Activated naive CD4-positive, alpha-beta T cell treated with anti-CD3 and anti-CD28 coated beads, Interleukin-2, amount 50 U/mL, for 24 hours (primary cell): Measurements from ENCODE around the gene DNM1.

Experiments
- H3K27ac Mint-ChIP-seq: one replicate; pipeline ENCODE4 v1.8.0; 2021; ENCODE audit warnings: mild to moderate bottlenecking, mixed read lengths
- H3K27me3 Mint-ChIP-seq: one replicate; pipeline ENCODE4 v1.8.0; 2021; ENCODE audit warnings: mixed read lengths
- H3K36me3 Mint-ChIP-seq: one replicate; pipeline ENCODE4 v1.8.0; 2021; ENCODE audit warnings: mixed read lengths
- H3K4me1 Mint-ChIP-seq: one replicate; pipeline ENCODE4 v1.8.0; 2021; ENCODE audit warnings: mixed read lengths
- H3K4me3 Mint-ChIP-seq: one replicate; pipeline ENCODE4 v1.8.0; 2021; ENCODE audit warnings: mild to moderate bottlenecking, mixed read lengths
- H3K9me3 Mint-ChIP-seq: one replicate; pipeline ENCODE4 v1.8.0; 2021; ENCODE audit warnings: mixed read lengths

Gene DNM1

GRCh38 chr9:128203024-128203706, at the start of gene DNM1:
Gene DNM1 (plus strand): TSS chr9:128203379. CDS start chr9:128203471, 92 bp downstream.
- Mint-ChIP-seq H3K4me3 (peak within 1 kb of the TSS; percentile 71), H3K27me3 (peaks cover 3% of the 10 kb centered on the region), H3K9me3 (no peaks in the 10 kb centered on the region), H3K27ac (peak within 1 kb of the TSS; percentile 52), H3K4me1 (peaks cover 12% of the 10 kb centered on the region), H3K36me3 (no peaks in the 10 kb centered on the region)

- H3K27ac Mint-ChIP-seq = no peak overlapping the region
- H3K4me3 Mint-ChIP-seq = no peak overlapping the region
- H3K27me3 Mint-ChIP-seq = no peaks in the 10 kb centered on the region
- no peaks in the 10 kb centered on the region for H3K9me3 Mint-ChIP-seq
- H3K4me1 Mint-ChIP-seq = peaks cover under 1% of the 10 kb centered on the region
- no peaks in the 10 kb centered on the region for H3K36me3 Mint-ChIP-seq
Observed at GRCh38 chr9:128153947-128154695, 49.1 kb upstream of the DNM1 start.

- H3K27ac Mint-ChIP-seq = no peak overlapping the region
- H3K9me3 Mint-ChIP-seq = no peaks in the 10 kb centered on the region
- no peak overlapping the region for H3K4me3 Mint-ChIP-seq
- H3K36me3 Mint-ChIP-seq = no peaks in the 10 kb centered on the region
- peaks cover 6% of the 10 kb centered on the region for H3K4me1 Mint-ChIP-seq
- no peaks in the 10 kb centered on the region for H3K27me3 Mint-ChIP-seq
Observed at GRCh38 chr9:128155736-128156500, 47.3 kb upstream of the DNM1 start.

GRCh38 chr9:128159522-128159783, 43.7 kb upstream of the DNM1 start:
- H3K9me3 Mint-ChIP-seq = no peaks in the 10 kb centered on the region
- peaks cover 21% of the 10 kb centered on the region for H3K4me1 Mint-ChIP-seq
- peak overlapping the region; percentile 88 for H3K27ac Mint-ChIP-seq
- peaks cover 2% of the 10 kb centered on the region for H3K36me3 Mint-ChIP-seq
- H3K27me3 Mint-ChIP-seq = no peaks in the 10 kb centered on the region
- peak overlapping the region; percentile 79 for H3K4me3 Mint-ChIP-seq

- Mint-ChIP-seq H3K9me3 (no peaks in the 10 kb centered on the region), H3K27me3 (no peaks in the 10 kb centered on the region), H3K4me1 (peaks cover 21% of the 10 kb centered on the region), H3K27ac (peak within 1 kb of the TSS; percentile 88), H3K36me3 (peaks cover 2% of the 10 kb centered on the region), H3K4me3 (peak within 1 kb of the TSS; percentile 80)
Observed at GRCh38 chr9:128159784-128160602, 43.2 kb upstream of the DNM1 start, which contains the start of gene BBLN. Gene BBLN (plus strand): TSS chr9:128160265. CDS start chr9:128160408, 143 bp downstream.

GRCh38 chr9:128160603-128160987, 42.6 kb upstream of the DNM1 start:
- no peak overlapping the region for H3K27ac Mint-ChIP-seq
- H3K27me3 Mint-ChIP-seq = no peaks in the 10 kb centered on the region
- peaks cover 21% of the 10 kb centered on the region for H3K4me1 Mint-ChIP-seq
- peaks cover 2% of the 10 kb centered on the region for H3K36me3 Mint-ChIP-seq
- H3K4me3 Mint-ChIP-seq = peak overlapping the region; percentile 80
- H3K9me3 Mint-ChIP-seq = no peaks in the 10 kb centered on the region

GRCh38 chr9:128161215-128161902, 41.8 kb upstream of the DNM1 start:
- peaks cover 2% of the 10 kb centered on the region for H3K36me3 Mint-ChIP-seq
- H3K27me3 Mint-ChIP-seq = no peaks in the 10 kb centered on the region
- H3K9me3 Mint-ChIP-seq = no peaks in the 10 kb centered on the region
- peaks cover 21% of the 10 kb centered on the region for H3K4me1 Mint-ChIP-seq
- H3K27ac Mint-ChIP-seq = no peak overlapping the region
- H3K4me3 Mint-ChIP-seq = peak overlapping the region; percentile 80

- Mint-ChIP-seq H3K27ac (peak overlapping the region; percentile 80), H3K4me3 (peak overlapping the region; percentile 54), H3K9me3 (no peaks in the 10 kb centered on the region), H3K27me3 (no peaks in the 10 kb centered on the region), H3K36me3 (peaks cover 5% of the 10 kb centered on the region), H3K4me1 (peaks cover 21% of the 10 kb centered on the region)
Observed at GRCh38 chr9:128162215-128163026, 40.8 kb upstream of the DNM1 start.

GRCh38 chr9:128163027-128163515, 40.1 kb upstream of the DNM1 start:
- no peak overlapping the region for H3K27ac Mint-ChIP-seq
- H3K27me3 Mint-ChIP-seq = no peaks in the 10 kb centered on the region
- peaks cover 5% of the 10 kb centered on the region for H3K36me3 Mint-ChIP-seq
- no peak overlapping the region for H3K4me3 Mint-ChIP-seq
- peaks cover 21% of the 10 kb centered on the region for H3K4me1 Mint-ChIP-seq
- no peaks in the 10 kb centered on the region for H3K9me3 Mint-ChIP-seq

GRCh38 chr9:128163523-128164306, 39.5 kb upstream of the DNM1 start:
- H3K27ac Mint-ChIP-seq = no peak overlapping the region
- H3K27me3 Mint-ChIP-seq = no peaks in the 10 kb centered on the region
- H3K36me3 Mint-ChIP-seq = peaks cover 8% of the 10 kb centered on the region
- H3K4me3 Mint-ChIP-seq = no peak overlapping the region
- no peaks in the 10 kb centered on the region for H3K9me3 Mint-ChIP-seq
- H3K4me1 Mint-ChIP-seq = peaks cover 21% of the 10 kb centered on the region

- Mint-ChIP-seq H3K36me3 (peaks cover 9% of the 10 kb centered on the region), H3K4me3 (no peak overlapping the region), H3K9me3 (no peaks in the 10 kb centered on the region), H3K27me3 (no peaks in the 10 kb centered on the region), H3K4me1 (peaks cover 18% of the 10 kb centered on the region), H3K27ac (no peak overlapping the region)
Observed at GRCh38 chr9:128164307-128164885, 38.8 kb upstream of the DNM1 start.

- H3K27me3 Mint-ChIP-seq = no peaks in the 10 kb centered on the region
- no peak overlapping the region for H3K27ac Mint-ChIP-seq
- peaks cover 9% of the 10 kb centered on the region for H3K36me3 Mint-ChIP-seq
- H3K4me3 Mint-ChIP-seq = no peak overlapping the region
- peaks cover 13% of the 10 kb centered on the region for H3K4me1 Mint-ChIP-seq
- H3K9me3 Mint-ChIP-seq = no peaks in the 10 kb centered on the region
Observed at GRCh38 chr9:128166169-128166568, 37.0 kb upstream of the DNM1 start.

GRCh38 chr9:128167209-128167608, 36.0 kb upstream of the DNM1 start:
- Mint-ChIP-seq H3K27ac (no peak overlapping the region), H3K27me3 (no peaks in the 10 kb centered on the region), H3K36me3 (peaks cover 8% of the 10 kb centered on the region), H3K4me3 (no peak overlapping the region), H3K9me3 (no peaks in the 10 kb centered on the region), H3K4me1 (peaks cover 6% of the 10 kb centered on the region)
